H1 (cell line): Measurements from ENCODE around the gene PTPRC. TPM values are rescaled to one million over a fixed set of nuclear protein-coding genes. Genes with fewer than 3 reads are reported as not detected.

ENCODE experiments used
- CTCF ChIA-PET: fragments of 300-600 bp; sonication (Branson Sonifier 250); formaldehyde crosslinking; loops from one replicate; lab custom pipeline; 2021; ENCODE audit not compliant: partially characterized antibody; lab: Charles Lee
- POLR2A ChIA-PET: fragments of 300-600 bp; sonication (Branson Sonifier 250); formaldehyde crosslinking; loops from one replicate; lab custom pipeline; 2021; ENCODE audit warnings: inconsistent platforms; ENCODE audit not compliant: partially characterized antibody; lab: Charles Lee
- DNase-seq, 2 experiments: peaks; one replicate each; pipeline versions ENCODE4 v3.0.0 to v3.0.0-alpha.2; 2010 to 2022; ENCODE audit warnings: low spot score in 2 of 2, low read depth in 1 of 2, mixed read lengths in 1 of 2
- FAIRE-seq: peaks from 2 replicates; lab custom pipeline; 2011; peaks lifted over from hg19 to GRCh38; lab: Jason Lieb, UNC
- H2AFZ ChIP-seq: 2 replicates; pipeline ENCODE4 v1.8.1; 2012; ENCODE audit warnings: low read length, inconsistent platforms
- H2AK5ac ChIP-seq: 2 replicates; pipeline ENCODE4 v1.6.1; 2013; ENCODE audit warnings: low read depth, low read length
- H2BK120ac ChIP-seq: replicated peaks from 2 replicates; pipeline ENCODE3; 2013; ENCODE audit warnings: low read depth, low read length, inconsistent platforms
- H2BK12ac ChIP-seq: 2 replicates; pipeline ENCODE4 v1.6.1; 2013; ENCODE audit warnings: low read depth, low read length
- H2BK15ac ChIP-seq: 2 replicates; pipeline ENCODE4 v1.6.1; 2013; ENCODE audit warnings: low read length
- H2BK20ac ChIP-seq: 2 replicates; pipeline ENCODE4 v1.6.1; 2013; ENCODE audit warnings: low read length
- H2BK5ac ChIP-seq: 2 replicates; pipeline ENCODE4 v1.6.1; 2013; ENCODE audit warnings: low read depth, low read length
- H3K14ac ChIP-seq: 2 replicates; pipeline ENCODE4 v1.6.1; 2013; ENCODE audit warnings: inconsistent platforms; ENCODE audit not compliant: insufficient read length
- H3K18ac ChIP-seq: 2 replicates; pipeline ENCODE4 v1.6.1; 2013; ENCODE audit warnings: low read length; ENCODE audit errors: extremely low read depth
- H3K23ac ChIP-seq: 2 replicates; pipeline ENCODE4 v1.6.1; 2013; ENCODE audit warnings: inconsistent platforms; ENCODE audit not compliant: insufficient read length
- H3K23me2 ChIP-seq: 2 replicates; pipeline ENCODE4 v1.6.1; 2013; ENCODE audit warnings: low read depth, low read length
- H3K27ac ChIP-seq: 2 replicates; pipeline ENCODE4 v1.6.1; 2011; ENCODE audit warnings: low read depth, low read length, inconsistent platforms
- H3K27me3 ChIP-seq, 4 experiments: replicated peaks in 1 of 4; 1 replicate in 1 of 4; 2 replicates in 3 of 4; pipeline versions ENCODE4 v1.6.1 to v1.8.1; 2011 to 2013; ENCODE audit warnings: low read length in 3 of 4, mild to moderate bottlenecking in 3 of 4, inconsistent platforms in 2 of 4, mixed read lengths in 2 of 4, moderate library complexity in 1 of 4; ENCODE audit not compliant: control insufficient read depth in 3 of 4, insufficient read depth in 3 of 4; ENCODE audit errors: extremely low read depth in 1 of 4
- H3K36me3 ChIP-seq, 4 experiments: 2 replicates each; pipeline versions ENCODE4 v1.6.1 to v1.8.1; 2011 to 2013; ENCODE audit warnings: mild to moderate bottlenecking in 4 of 4, low read length in 3 of 4, moderate library complexity in 2 of 4, control low read depth in 1 of 4, inconsistent platforms in 1 of 4; ENCODE audit not compliant: insufficient read depth in 4 of 4, control insufficient read depth in 2 of 4
- H3K4ac ChIP-seq: replicated peaks from 2 replicates; pipeline ENCODE3; 2013; ENCODE audit warnings: low read length, low read depth, mixed read lengths, inconsistent platforms; ENCODE audit not compliant: insufficient read length
- H3K4me1 ChIP-seq, 4 experiments: replicated peaks in 1 of 4; 1 replicate in 1 of 4; 2 replicates in 3 of 4; pipeline versions ENCODE4 v1.6.1 to v1.8.1; 2011 to 2013; ENCODE audit warnings: low read length in 3 of 4, inconsistent platforms in 2 of 4, mixed read lengths in 1 of 4; ENCODE audit not compliant: insufficient read depth in 4 of 4, control insufficient read depth in 3 of 4
- H3K4me2 ChIP-seq, 2 experiments: 2 replicates each; pipeline versions ENCODE4 v1.6.1 to v1.8.1; 2011 to 2013; ENCODE audit warnings: low read depth in 2 of 2, low read length in 2 of 2, control low read depth in 1 of 2, inconsistent platforms in 1 of 2, mild to moderate bottlenecking in 1 of 2; ENCODE audit not compliant: insufficient read depth in 1 of 2
- H3K4me3 ChIP-seq, 4 experiments: fragments of 200-600, 300-600 bp in 1 of 4; sonication (generic), shearing (Covaris generic), sonication (Bioruptor Twin) in 1 of 4; 2 replicates each; pipeline versions ENCODE4 v1.5.1 to v1.8.1; 2011 to 2016; ENCODE audit warnings: low read length in 4 of 4, low read depth in 3 of 4, control low read depth in 2 of 4, inconsistent platforms in 2 of 4, mild to moderate bottlenecking in 2 of 4, mixed read lengths in 1 of 4, moderate library complexity in 1 of 4; ENCODE audit not compliant: insufficient read depth in 2 of 4; ENCODE audit errors: extremely low read depth in 1 of 4
- H3K56ac ChIP-seq: replicated peaks from 2 replicates; pipeline ENCODE3; 2013; ENCODE audit warnings: low read depth, mild to moderate bottlenecking, mixed read lengths, low read length, inconsistent platforms; ENCODE audit not compliant: insufficient read length
- H3K79me1 ChIP-seq: 2 replicates; pipeline ENCODE4 v1.6.1; 2013; ENCODE audit warnings: low read depth, low read length, control low read depth
- H3K79me2 ChIP-seq, 2 experiments: 2 replicates each; pipeline versions ENCODE4 v1.6.1 to v1.8.1; 2012 to 2013; ENCODE audit warnings: low read length in 2 of 2, mild to moderate bottlenecking in 2 of 2, inconsistent platforms in 1 of 2; ENCODE audit not compliant: insufficient read depth in 2 of 2, control insufficient read depth in 1 of 2
- H3K9ac ChIP-seq, 4 experiments: replicated peaks in 1 of 4; 1 replicate in 1 of 4; 2 replicates in 3 of 4; pipeline versions ENCODE4 v1.6.1 to v1.8.1; 2011 to 2013; ENCODE audit warnings: low read depth in 3 of 4, low read length in 3 of 4, control low read depth in 2 of 4, mild to moderate bottlenecking in 2 of 4, moderate library complexity in 2 of 4, inconsistent platforms in 1 of 4; ENCODE audit errors: extremely low read depth in 1 of 4
- H3K9me3 ChIP-seq, 2 experiments: 2 replicates each; pipeline versions ENCODE4 v1.6.1 to v1.8.1; 2012 to 2013; ENCODE audit warnings: mild to moderate bottlenecking in 2 of 2, moderate library complexity in 2 of 2, control low read depth in 1 of 2, inconsistent platforms in 1 of 2, low read depth in 1 of 2, low read length in 1 of 2, mixed read lengths in 1 of 2; ENCODE audit not compliant: insufficient read depth in 2 of 2
- H4K20me1 ChIP-seq, 2 experiments: replicated peaks in 1 of 2; 2 replicates each; pipeline versions ENCODE3 to v1.8.1; 2011 to 2013; ENCODE audit warnings: inconsistent platforms in 2 of 2, low read length in 2 of 2, mild to moderate bottlenecking in 1 of 2; ENCODE audit not compliant: insufficient read depth in 2 of 2, control insufficient read depth in 1 of 2
- H4K5ac ChIP-seq: 2 replicates; pipeline ENCODE4 v1.6.1; 2013; ENCODE audit warnings: low read length, low read depth, mixed read lengths, inconsistent platforms; ENCODE audit not compliant: insufficient read length
- H4K8ac ChIP-seq: 2 replicates; pipeline ENCODE4 v1.8.0; 2013; ENCODE audit warnings: mild to moderate bottlenecking, moderate library complexity, low read length, inconsistent platforms; ENCODE audit not compliant: insufficient read depth; ENCODE audit errors: extremely low read depth
- H4K91ac ChIP-seq: replicated peaks from 2 replicates; pipeline ENCODE3; 2013; ENCODE audit warnings: low read length, mixed read lengths, inconsistent platforms; ENCODE audit not compliant: insufficient read length
- GTF2F1 ChIP-seq: IDR thresholded peaks from 2 replicates; pipeline ENCODE4 v1.6.1; 2012; ENCODE audit warnings: low read depth, low read length, improper control_type of control experiment, borderline replicate concordance
- NANOG ChIP-seq: IDR thresholded peaks from 2 replicates; pipeline ENCODE4 v1.6.1; 2011; ENCODE audit warnings: low read length, low read depth, mild to moderate bottlenecking, inconsistent platforms; ENCODE audit not compliant: insufficient read depth, poor library complexity, severe bottlenecking
- SIRT6 ChIP-seq: IDR thresholded peaks from one replicate; pipeline ENCODE4 v1.7.1; 2012; ENCODE audit warnings: low read length, inconsistent platforms
- SP1 ChIP-seq: IDR thresholded peaks from 2 replicates; pipeline ENCODE4 v1.6.1; 2011; ENCODE audit warnings: low read depth, low read length
- polyA plus RNA-seq, 7 experiments: library from polyadenylated mRNA; depleted of rRNA in 3 of 7; stranded (reverse) in 5 of 7; unstranded in 2 of 7; fragments of >200 nt in 5 of 7; fragments of 200-250 nt in 2 of 7; gene quantifications; 1 replicate in 5 of 7; 2 replicates in 1 of 7; 4 replicates in 1 of 7; pipeline versions ENCODE4 v1.2.1 to v1.2.3, GENCODE V29; 2011 to 2013; ENCODE audit warnings: missing spikeins in 2 of 7, mixed read lengths in 2 of 7
- total RNA-seq: library from RNA; stranded (reverse); fragmentation: NEBNext Ultra II Directional; extraction: Animal tissue kit (Norgen Biotek cat#: 25700); gene quantifications from 2 replicates; pipeline ENCODE4 v1.2.1, GENCODE V29; 2021

The PTPRC gene
- total and polyA plus RNA-seq, 2 of the 8 experiments (the other 6 are each of a cell fraction or from before 2014, with no cell fraction given): 0.05 TPM; not detected in 1

- H2BK120ac ChIP-seq: no peak overlapping the region
- no peak overlapping the region for H3K4me3 ChIP-seq
- no peaks in the 10 kb centered on the region for H4K20me1 ChIP-seq
- no peaks in the 10 kb centered on the region for H3K79me2 ChIP-seq
- no peak overlapping the region for H3K56ac ChIP-seq
- H3K23me2 ChIP-seq: no peaks in the 10 kb centered on the region
- no peak overlapping the region for H2BK15ac ChIP-seq
- H2AK5ac ChIP-seq: no peak overlapping the region
- H3K27me3 ChIP-seq: no peaks in the 10 kb centered on the region
- peaks cover 0 to 6% (median 3%) of the 10 kb centered on the region in 4 experiments; a peak in 2 of 7 replicates for H3K4me1 ChIP-seq
- FAIRE-seq (no peak), DNase-seq (no peak)
- CTCF ChIA-PET: interaction anchor here (1.0 to 1.5 kb wide), 2 partner anchors 12 to 40 kb away, joined by 3 read pairs; no protein-coding TSS in a partner anchor
- H3K4ac ChIP-seq: no peak overlapping the region
- H3K9ac ChIP-seq: no peak overlapping the region
- H2BK5ac ChIP-seq: no peak overlapping the region
- H3K9me3 ChIP-seq: peaks cover 9 to 10% of the 10 kb centered on the region in 2 experiments; a peak in 3 of 4 replicates
- no peaks in the 10 kb centered on the region for H3K36me3 ChIP-seq
- no peak overlapping the region for H4K91ac ChIP-seq
- no peak overlapping the region for H4K5ac ChIP-seq
- H3K79me1 ChIP-seq: no peaks in the 10 kb centered on the region
- POLR2A ChIA-PET: no interaction called here
- H3K4me2 ChIP-seq: no peak overlapping the region
- H3K14ac ChIP-seq: no peak overlapping the region
- no peak overlapping the region for H2AFZ ChIP-seq
- no peak overlapping the region for H4K8ac ChIP-seq
- no peak overlapping the region for H3K18ac ChIP-seq
- H3K27ac ChIP-seq: no peak overlapping the region
- no peak overlapping the region for H3K23ac ChIP-seq
- H2BK12ac ChIP-seq: no peak overlapping the region
- no peak overlapping the region for H2BK20ac ChIP-seq
- TF ChIP-seq GTF2F1 (no peak), NANOG (no peak), SIRT6 (no peak), SP1 (no peak)
These were observed 155.7 kb downstream of the PTPRC start for GRCh38 chr1:198794498-198794897.
